IMR-90 (cell line): Measurements from ENCODE around the gene SHISA2. TPM values are rescaled to one million over a fixed set of nuclear protein-coding genes. Genes with fewer than 3 reads are reported as not detected.

Experiments used
- ATAC-seq: fragments of 200-7000 bp; cut with Tn5 transposase; 2 replicates; pipeline ENCODE4 v1.9.1; 2020; ENCODE audit warnings: low read depth, mild to moderate bottlenecking, moderate library complexity
- BruUV-seq: library from RNA; stranded (reverse); fragments of 400-500 nt; replicated peaks from 2 replicates; lab custom pipeline; 2021; lab: Mats Ljungman, UMichigan
- CTCF ChIA-PET: fragments of 300-600 bp; formaldehyde crosslinking; extraction: SDS; loops from one replicate; lab custom pipeline; 2021; ENCODE audit warnings: antibody characterized with exemption; lab: Yijun Ruan, JAX
- POLR2A ChIA-PET: fragments of 300-600 bp; sonication (Branson Sonifier 250); formaldehyde crosslinking; loops from one replicate; lab custom pipeline; 2022; ENCODE audit warnings: antibody characterized with exemption; ENCODE audit not compliant: unreplicated experiment; lab: Charles Lee
- DNase-seq: peaks from one replicate; pipeline ENCODE4 v3.0.0; 2013
- H2AFZ ChIP-seq: replicated peaks from 2 replicates; pipeline ENCODE3; 2013; ENCODE audit warnings: low read length, mild to moderate bottlenecking; ENCODE audit not compliant: poor library complexity
- H2AK5ac ChIP-seq: 2 replicates; pipeline ENCODE4 v1.6.1; 2013; ENCODE audit warnings: low read depth, low read length, inconsistent platforms
- H2AK9ac ChIP-seq: replicated peaks from 2 replicates; pipeline ENCODE3; 2013; ENCODE audit warnings: mild to moderate bottlenecking, low read depth, low read length, moderate library complexity; ENCODE audit not compliant: poor library complexity
- H2BK120ac ChIP-seq: 2 replicates; pipeline ENCODE4 v1.6.1; 2013; ENCODE audit warnings: low read depth, low read length, inconsistent platforms
- H2BK15ac ChIP-seq: 3 replicates; pipeline ENCODE4 v1.6.1; 2013; ENCODE audit warnings: low read depth, low read length, inconsistent platforms
- H2BK20ac ChIP-seq: 2 replicates; pipeline ENCODE4 v1.6.1; 2013; ENCODE audit warnings: low read depth, mild to moderate bottlenecking, inconsistent platforms, low read length, moderate library complexity
- H2BK5ac ChIP-seq: 2 replicates; pipeline ENCODE4 v1.6.1; 2013; ENCODE audit warnings: mild to moderate bottlenecking, low read depth, low read length, inconsistent platforms; ENCODE audit not compliant: poor library complexity, severe bottlenecking
- H3K14ac ChIP-seq: replicated peaks from 2 replicates; pipeline ENCODE4 v1.6.1; 2013; ENCODE audit warnings: low read depth, low read length, inconsistent platforms
- H3K18ac ChIP-seq: 2 replicates; pipeline ENCODE4 v1.6.1; 2013; ENCODE audit warnings: low read depth, low read length, control low read depth
- H3K23ac ChIP-seq: 2 replicates; pipeline ENCODE4 v1.6.1; 2013; ENCODE audit warnings: low read depth, low read length, inconsistent platforms
- H3K27ac ChIP-seq: 2 replicates; pipeline ENCODE4 v1.5.1; 2013; ENCODE audit warnings: mild to moderate bottlenecking, control low read depth, low read length; ENCODE audit not compliant: insufficient read depth
- H3K27me3 ChIP-seq: 2 replicates; pipeline ENCODE4 v1.6.1; 2013; ENCODE audit warnings: low read length; ENCODE audit not compliant: control insufficient read depth, insufficient read depth
- H3K36me3 ChIP-seq: 2 replicates; pipeline ENCODE4 v1.6.1; 2013; ENCODE audit warnings: low read length, mixed read lengths; ENCODE audit not compliant: control insufficient read depth, insufficient read depth
- H3K4ac ChIP-seq: 2 replicates; pipeline ENCODE4 v1.6.1; 2013; ENCODE audit warnings: low read depth, low read length, inconsistent platforms
- H3K4me1 ChIP-seq: 2 replicates; pipeline ENCODE4 v1.6.1; 2013; ENCODE audit warnings: low read length, mixed read lengths; ENCODE audit not compliant: control insufficient read depth, insufficient read depth
- H3K4me2 ChIP-seq: 2 replicates; pipeline ENCODE4 v1.6.1; 2013; ENCODE audit warnings: low read depth, mild to moderate bottlenecking, control low read depth, low read length, moderate library complexity
- H3K4me3 ChIP-seq: 2 replicates; pipeline ENCODE4 v1.5.1; 2013; ENCODE audit warnings: low read depth, mild to moderate bottlenecking, control low read depth, low read length, moderate library complexity; ENCODE audit not compliant: insufficient read depth
- H3K56ac ChIP-seq: 2 replicates; pipeline ENCODE4 v1.6.1; 2013; ENCODE audit warnings: low read length, inconsistent platforms; ENCODE audit not compliant: insufficient read depth; ENCODE audit errors: extremely low read depth
- H3K79me1 ChIP-seq, 2 experiments: 2 replicates each; pipeline ENCODE4 v1.6.1; 2013; ENCODE audit warnings: low read length in 2 of 2, inconsistent platforms in 1 of 2, low read depth in 1 of 2
- H3K9ac ChIP-seq: 2 replicates; pipeline ENCODE4 v1.6.1; 2013; ENCODE audit warnings: low read depth, low read length, control low read depth
- H3K9me1 ChIP-seq: 2 replicates; pipeline ENCODE4 v1.6.1; 2013; ENCODE audit warnings: low read length, inconsistent platforms; ENCODE audit not compliant: insufficient read depth
- H3K9me3 ChIP-seq: 2 replicates; pipeline ENCODE4 v1.6.1; 2013; ENCODE audit warnings: low read length; ENCODE audit not compliant: control insufficient read depth, insufficient read depth
- H4K20me1 ChIP-seq: 2 replicates; pipeline ENCODE4 v1.6.1; 2013; ENCODE audit warnings: low read length, inconsistent platforms; ENCODE audit not compliant: insufficient read depth
- H4K5ac ChIP-seq: 2 replicates; pipeline ENCODE4 v1.6.1; 2013; ENCODE audit warnings: mild to moderate bottlenecking, low read depth, low read length, control low read depth
- H4K8ac ChIP-seq, 2 experiments: 2 replicates each; pipeline ENCODE4 v1.6.1; 2013; ENCODE audit warnings: low read depth in 2 of 2, low read length in 2 of 2, control low read depth in 1 of 2, inconsistent platforms in 1 of 2
- H4K91ac ChIP-seq: 2 replicates; pipeline ENCODE4 v1.6.1; 2013; ENCODE audit warnings: low read depth, low read length, inconsistent platforms; ENCODE audit not compliant: insufficient read depth
- BHLHE40 ChIP-seq: fragments of 150-350 bp; IDR thresholded peaks from 2 replicates; pipeline ENCODE4 v1.6.1; 2016; ENCODE audit warnings: mild to moderate bottlenecking, low read depth, low read length
- CEBPB ChIP-seq: IDR thresholded peaks from 2 replicates; pipeline ENCODE4 v1.6.1; 2012; ENCODE audit warnings: low read depth, low read length, improper control_type of control experiment
- CHD1 ChIP-seq: IDR thresholded peaks from 2 replicates; pipeline ENCODE4 v1.6.1; 2012; ENCODE audit warnings: low read depth, low read length, improper control_type of control experiment
- CTCF ChIP-seq: conservative IDR thresholded peaks from 2 replicates; pipeline ENCODE4 v1.5.1; 2012; ENCODE audit warnings: mild to moderate bottlenecking, low read depth, low read length, improper control_type of control experiment
- ELK1 ChIP-seq: fragments of 150-350 bp; IDR thresholded peaks from 2 replicates; pipeline ENCODE4 v1.6.1; 2016; ENCODE audit warnings: low read depth, mild to moderate bottlenecking, low read length, moderate library complexity, borderline replicate concordance
- FOS ChIP-seq: fragments of 150-350 bp; IDR thresholded peaks from 2 replicates; pipeline ENCODE4 v1.6.1; 2016; ENCODE audit warnings: low read depth, low read length
- MAFK ChIP-seq: IDR thresholded peaks from 2 replicates; pipeline ENCODE4 v1.6.1; 2012; ENCODE audit warnings: low read depth, low read length, improper control_type of control experiment
- MAZ ChIP-seq: IDR thresholded peaks from 2 replicates; pipeline ENCODE4 v1.6.1; 2012; ENCODE audit warnings: low read depth, mild to moderate bottlenecking, low read length, improper control_type of control experiment, moderate library complexity, borderline replicate concordance
- MXI1 ChIP-seq: IDR thresholded peaks from 2 replicates; pipeline ENCODE4 v1.6.1; 2012; ENCODE audit warnings: low read depth, mild to moderate bottlenecking, low read length, moderate library complexity, borderline replicate concordance
- NFE2L2 ChIP-seq: fragments of 150-350 bp; IDR thresholded peaks from 2 replicates; pipeline ENCODE4 v1.6.1; 2016; ENCODE audit warnings: low read depth, mild to moderate bottlenecking, low read length
- POLR2A ChIP-seq: IDR thresholded peaks from 2 replicates; pipeline ENCODE4 v1.6.1; 2012; ENCODE audit warnings: mild to moderate bottlenecking, low read depth, low read length
- RAD21 ChIP-seq: IDR thresholded peaks from 2 replicates; pipeline ENCODE4 v1.6.1; 2012; ENCODE audit warnings: low read length, improper control_type of control experiment
- RCOR1 ChIP-seq: IDR thresholded peaks from 2 replicates; pipeline ENCODE4 v1.6.1; 2012; ENCODE audit warnings: mild to moderate bottlenecking, low read length, improper control_type of control experiment; ENCODE audit not compliant: insufficient replicate concordance
- RFX5 ChIP-seq: IDR thresholded peaks from 2 replicates; pipeline ENCODE4 v1.8.0; 2012; ENCODE audit warnings: low read depth, mild to moderate bottlenecking, low read length, moderate library complexity
- SMC3 ChIP-seq: fragments of 150-350 bp; IDR thresholded peaks from 2 replicates; pipeline ENCODE4 v1.6.1; 2016; ENCODE audit warnings: low read depth, mild to moderate bottlenecking, antibody characterized with exemption, low read length, moderate library complexity
- WGBS, 2 experiments: methylation state at CpG; one replicate each; pipeline versions ENCODE4 v1.1.5 to v1.1.7; 2013; ENCODE audit warnings: missing lambda C conversion rate in 2 of 2; ENCODE audit not compliant: insufficient read length in 1 of 2; ENCODE audit errors: extremely low coverage in 2 of 2; 5-methylcytosine and 5-hydroxymethylcytosine counted together
- dilution Hi-C: fragments of 300-500 bp; cut with HindIII; formaldehyde crosslinking; loops from one replicate; pipeline ENCODE4 v1.14.3; 2018; ENCODE audit warnings: low sequenced_read_pairs; ENCODE audit not compliant: unreplicated experiment
- in situ Hi-C: fragments of 300-500 bp; cut with MboI; formaldehyde crosslinking; loops from 3 replicates; pipeline ENCODE4 v1.14.3; 2019; ENCODE audit warnings: low sequenced_read_pairs, inconsistent platforms, mixed read lengths
- intact Hi-C: fragments of 100-400 bp; cut with micrococcal nuclease; formaldehyde crosslinking; loops from 2 replicates; pipeline ENCODE4 v1.10.0; 2022
- polyA plus RNA-seq, 3 experiments: library from polyadenylated mRNA; depleted of rRNA; stranded (reverse); fragments of >200 nt; gene quantifications; 2 replicates each; pipeline ENCODE4 v1.2.3, GENCODE V29; 2012; ENCODE audit warnings: low replicate concordance in 1 of 3
- total RNA-seq: library from RNA; depleted of rRNA; stranded (reverse); fragments of >200 nt; gene quantifications from 2 replicates; pipeline ENCODE4 v1.2.3, GENCODE V29; 2012
- TF ChIP-seq, protein P1 (sequence below): fragments of 150-350 bp; IDR thresholded peaks from 2 replicates; pipeline ENCODE4 v1.6.1; 2017; ENCODE audit warnings: mild to moderate bottlenecking, antibody characterized with exemption, low read length, low read depth

The SHISA2 gene
- total and polyA plus RNA-seq, 2 of the 4 experiments (the other 2 are of a cell fraction), result not detected

GRCh38 chr13:26046639-26047038, 5.2 kb downstream of the SHISA2 start:
- WGBS, 2 experiments, result 84% methylated on average over 7 of the region's 16 CpGs; no CpG with 5 or more reads in 1 of the 2 experiments
- H3K36me3 ChIP-seq, result no peaks in the 10 kb centered on the region
- no peak overlapping the region for H3K9ac ChIP-seq
- no peaks in the 10 kb centered on the region; the same call in 1 of the 2 replicates for H3K9me3 ChIP-seq
- no peak overlapping the region for H2AK9ac ChIP-seq
- no peak overlapping the region for H3K18ac ChIP-seq
- ChIA-PET POLR2A (no interaction called here), CTCF (no interaction called here)
- no peak overlapping the region for H2BK15ac ChIP-seq
- H4K91ac ChIP-seq, result no peak overlapping the region
- no peak overlapping the region for H4K8ac ChIP-seq
- no peak overlapping the region for H3K27ac ChIP-seq
- H3K4me3 ChIP-seq, result no peak overlapping the region
- DNase-seq (no peak), ATAC-seq (no peak)
- no peak overlapping the region for H3K4ac ChIP-seq
- no peaks in the 10 kb centered on the region for H4K20me1 ChIP-seq
- H3K23ac ChIP-seq, result no peak overlapping the region
- no peak overlapping the region for H2BK20ac ChIP-seq
- TF ChIP-seq ELK1, result no peak
- TF ChIP-seq, protein P1, sequence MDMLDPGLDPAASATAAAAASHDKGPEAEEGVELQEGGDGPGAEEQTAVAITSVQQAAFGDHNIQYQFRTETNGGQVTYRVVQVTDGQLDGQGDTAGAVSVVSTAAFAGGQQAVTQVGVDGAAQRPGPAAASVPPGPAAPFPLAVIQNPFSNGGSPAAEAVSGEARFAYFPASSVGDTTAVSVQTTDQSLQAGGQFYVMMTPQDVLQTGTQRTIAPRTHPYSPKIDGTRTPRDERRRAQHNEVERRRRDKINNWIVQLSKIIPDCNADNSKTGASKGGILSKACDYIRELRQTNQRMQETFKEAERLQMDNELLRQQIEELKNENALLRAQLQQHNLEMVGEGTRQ, result no peak
- no peak for TF ChIP-seq MAFK
- TF ChIP-seq CEBPB, result no peak
- no peak for TF ChIP-seq SMC3
- no peak for TF ChIP-seq POLR2A
- no peak for TF ChIP-seq RCOR1
- no peak for TF ChIP-seq MXI1
- TF ChIP-seq RFX5, result no peak
- TF ChIP-seq RAD21, result no peak
- TF ChIP-seq CHD1, result no peak
- TF ChIP-seq CTCF, result no peak
- TF ChIP-seq NFE2L2, result no peak
- no peak for TF ChIP-seq MAZ
- TF ChIP-seq BHLHE40, result no peak
- no peak for TF ChIP-seq FOS
- no peak overlapping the region for H2BK120ac ChIP-seq
- no peak overlapping the region for H3K14ac ChIP-seq
- in situ Hi-C loops, result no loop called here
- H3K4me2 ChIP-seq, result no peak overlapping the region
- H3K27me3 ChIP-seq, result peaks cover 31% of the 10 kb centered on the region
- H3K79me1 ChIP-seq, result no peaks in the 10 kb centered on the region
- H2AFZ ChIP-seq, result peak overlapping the region; percentile 58
- BruUV-seq, result no TSS peak
- H3K56ac ChIP-seq, result no peak overlapping the region
- H2BK5ac ChIP-seq, result no peak overlapping the region
- no peaks in the 10 kb centered on the region for H3K9me1 ChIP-seq
- H4K5ac ChIP-seq, result no peak overlapping the region
- no peak overlapping the region for H2AK5ac ChIP-seq
- intact Hi-C loops, result no loop called here
- no peaks in the 10 kb centered on the region for H3K4me1 ChIP-seq
- dilution Hi-C loops, result no loop called here
